HFFc6 (cell line): ENCODE data around the gene MAOB. TPM values are rescaled to one million over a fixed set of nuclear protein-coding genes. Genes with fewer than 3 reads are reported as not detected.
"Not testable (repeated sequence)": the region's sequence is repeated elsewhere in the genome, so short reads cannot be mapped to it uniquely, and the experiment has no call there.

ENCODE experiments used
- DNase-seq: peaks from one replicate; pipeline ENCODE4 v3.0.0-alpha.2; 2018
- H3K27ac Mint-ChIP-seq: 2 replicates; pipeline ENCODE4 v1.8.0; 2020; ENCODE audit warnings: mild to moderate bottlenecking, mixed read lengths
- H3K27me3 Mint-ChIP-seq: 2 replicates; pipeline ENCODE4 v1.8.0; 2021; ENCODE audit warnings: mild to moderate bottlenecking, moderate library complexity, mixed read lengths; ENCODE audit not compliant: insufficient read depth
- H3K36me3 Mint-ChIP-seq: 2 replicates; pipeline ENCODE4 v1.8.0; 2021; ENCODE audit warnings: low read depth, mixed read lengths
- H3K4me1 Mint-ChIP-seq: 2 replicates; pipeline ENCODE4 v1.8.0; 2020; ENCODE audit warnings: low read depth, mixed read lengths
- H3K4me3 Mint-ChIP-seq: 2 replicates; pipeline ENCODE4 v1.8.0; 2020; ENCODE audit warnings: mild to moderate bottlenecking, moderate library complexity, mixed read lengths
- H3K9me3 Mint-ChIP-seq: 2 replicates; pipeline ENCODE4 v1.8.0; 2020; ENCODE audit warnings: mild to moderate bottlenecking, mixed read lengths
- long read RNA-seq: library from polyadenylated mRNA; unstranded; transcript quantifications from one replicate; pipeline ENCODE4 v2.0.0, GENCODE V29; 2019
- total RNA-seq, 6 experiments: library from RNA; stranded (reverse); fragmentation: NEBNext Ultra II Directional; extraction: Animal tissue kit (Norgen Biotek cat#: 25700); gene quantifications; 2 replicates in 1 of 6; 3 replicates in 5 of 6; pipeline ENCODE4 v1.2.3, GENCODE V29; 2021
- TF ChIP-seq, protein P1 (sequence below): fragments of 200-600 bp; sonication (generic); IDR thresholded peaks from 2 replicates; pipeline ENCODE4 v1.5.0; 2021; ENCODE audit warnings: antibody characterized with exemption, mild to moderate bottlenecking

Gene MAOB
- not detected for total RNA-seq
- long read RNA-seq = 0 reads

DNA sequence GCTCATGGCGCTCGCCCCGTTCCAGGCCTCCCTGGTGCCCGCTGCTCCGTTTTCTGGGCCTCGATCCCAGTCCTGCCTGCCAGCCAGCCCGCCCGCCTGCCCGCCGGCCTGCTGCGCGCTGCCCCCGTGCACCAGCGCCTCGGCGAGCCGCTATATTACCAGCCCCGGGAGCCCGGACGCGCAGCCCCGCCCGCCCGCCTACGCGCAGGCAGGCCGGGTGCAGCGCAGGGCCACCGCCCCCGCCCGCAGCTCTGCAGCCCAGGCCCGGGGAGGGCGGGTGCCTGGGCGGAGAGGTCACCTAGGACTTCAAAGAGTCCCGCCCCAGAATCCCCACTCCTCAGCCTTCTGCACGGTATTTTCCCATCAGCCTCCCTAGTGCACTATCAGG lies at the start of gene MAOB:
Gene MAOB, minus strand, starts transcription at position 157 of the 388 bp plus-strand sequence. Its CDS starts 151 bp downstream, at position 6.
- Mint-ChIP-seq H3K4me1 (no peaks in the 10 kb centered on the region), H3K27ac (no peak within 1 kb of the TSS), H3K27me3 (peaks cover 3% of the 10 kb centered on the region; the same call in 1 of the 2 replicates), H3K36me3 (no peaks in the 10 kb centered on the region), H3K4me3 (no peak within 1 kb of the TSS), H3K9me3 (no peaks in the 10 kb centered on the region; the same call in 1 of the 2 replicates)
- DNase-seq = no peak
- TF ChIP-seq, protein P1, sequence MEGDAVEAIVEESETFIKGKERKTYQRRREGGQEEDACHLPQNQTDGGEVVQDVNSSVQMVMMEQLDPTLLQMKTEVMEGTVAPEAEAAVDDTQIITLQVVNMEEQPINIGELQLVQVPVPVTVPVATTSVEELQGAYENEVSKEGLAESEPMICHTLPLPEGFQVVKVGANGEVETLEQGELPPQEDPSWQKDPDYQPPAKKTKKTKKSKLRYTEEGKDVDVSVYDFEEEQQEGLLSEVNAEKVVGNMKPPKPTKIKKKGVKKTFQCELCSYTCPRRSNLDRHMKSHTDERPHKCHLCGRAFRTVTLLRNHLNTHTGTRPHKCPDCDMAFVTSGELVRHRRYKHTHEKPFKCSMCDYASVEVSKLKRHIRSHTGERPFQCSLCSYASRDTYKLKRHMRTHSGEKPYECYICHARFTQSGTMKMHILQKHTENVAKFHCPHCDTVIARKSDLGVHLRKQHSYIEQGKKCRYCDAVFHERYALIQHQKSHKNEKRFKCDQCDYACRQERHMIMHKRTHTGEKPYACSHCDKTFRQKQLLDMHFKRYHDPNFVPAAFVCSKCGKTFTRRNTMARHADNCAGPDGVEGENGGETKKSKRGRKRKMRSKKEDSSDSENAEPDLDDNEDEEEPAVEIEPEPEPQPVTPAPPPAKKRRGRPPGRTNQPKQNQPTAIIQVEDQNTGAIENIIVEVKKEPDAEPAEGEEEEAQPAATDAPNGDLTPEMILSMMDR = no peak

- H3K4me3 Mint-ChIP-seq, H3K27ac Mint-ChIP-seq, H3K4me1 Mint-ChIP-seq, H3K27me3 Mint-ChIP-seq, DNase-seq, H3K36me3 Mint-ChIP-seq, H3K9me3 Mint-ChIP-seq: not testable (repeated sequence)
Observed at GRCh38 chrX:43922032-43922431, 39.8 kb upstream of the MAOB start.

DNA sequence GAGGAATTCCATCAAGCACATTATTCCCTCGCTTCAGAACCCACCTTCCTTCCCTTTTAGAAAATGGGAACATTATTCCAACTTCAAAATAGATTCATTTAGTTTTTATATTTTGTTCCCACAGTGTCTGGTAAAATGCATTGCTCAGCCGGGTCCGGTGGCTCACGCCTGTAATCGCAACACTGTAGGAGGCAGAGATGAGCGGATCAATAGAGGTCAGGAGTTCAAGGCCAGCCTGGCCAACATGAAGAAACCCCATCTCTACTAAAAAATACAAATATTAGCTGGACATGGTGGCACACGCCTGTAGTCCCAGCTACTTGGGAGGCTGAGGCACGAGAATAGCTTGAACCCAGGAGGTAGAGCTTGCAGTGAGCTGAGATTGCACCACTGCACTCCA lies 28.5 kb upstream of the MAOB start:
- not testable (repeated sequence) for DNase-seq, H3K9me3 Mint-ChIP-seq, H3K27ac Mint-ChIP-seq, H3K36me3 Mint-ChIP-seq, H3K4me3 Mint-ChIP-seq, H3K27me3 Mint-ChIP-seq, H3K4me1 Mint-ChIP-seq

DNA sequence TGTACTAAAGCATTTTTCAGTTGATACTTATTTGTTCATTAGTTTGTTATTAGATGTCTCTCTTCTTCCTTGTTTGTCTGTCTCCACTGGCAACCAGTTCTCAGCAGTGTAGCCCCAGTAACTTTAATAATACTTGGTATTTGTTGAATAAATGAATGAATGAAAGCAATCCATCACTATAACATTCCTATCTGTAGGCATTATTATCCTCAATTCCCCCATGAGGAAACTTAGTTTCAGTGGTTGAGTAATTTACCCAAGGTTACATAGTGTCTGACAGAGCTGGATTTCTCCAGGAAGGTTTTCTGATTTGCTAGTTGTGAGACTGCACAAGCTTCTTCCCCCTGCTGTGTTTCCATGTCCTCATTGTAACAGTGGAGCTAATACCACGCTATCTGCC lies 27.8 kb upstream of the MAOB start:
- Mint-ChIP-seq H3K27me3 (peaks cover 2% of the 10 kb centered on the region; the same call in 1 of the 2 replicates), H3K36me3 (no peaks in the 10 kb centered on the region), H3K27ac (no peak overlapping the region), H3K4me3 (no peak overlapping the region), H3K9me3 (no peaks in the 10 kb centered on the region), H3K4me1 (no peaks in the 10 kb centered on the region)
- DNase-seq = no peak
- TF ChIP-seq, protein P1 = no peak

- peaks cover 2% of the 10 kb centered on the region; the same call in 1 of the 2 replicates for H3K27me3 Mint-ChIP-seq
- no peaks in the 10 kb centered on the region for H3K4me1 Mint-ChIP-seq
- H3K4me3 Mint-ChIP-seq = no peak overlapping the region
- TF ChIP-seq, protein P1 = no peak
- no peak for DNase-seq
- H3K9me3 Mint-ChIP-seq = no peaks in the 10 kb centered on the region
- H3K27ac Mint-ChIP-seq = no peak overlapping the region
- no peaks in the 10 kb centered on the region for H3K36me3 Mint-ChIP-seq
Observed at GRCh38 chrX:43909141-43909540, 26.9 kb upstream of the MAOB start.

GRCh38 chrX:43899878-43900815 lies 17.9 kb upstream of the MAOB start:
- Mint-ChIP-seq H3K4me1 (no peaks in the 10 kb centered on the region), H3K36me3 (no peaks in the 10 kb centered on the region), H3K4me3 (no peak overlapping the region), H3K27ac (no peak overlapping the region), H3K9me3 (no peaks in the 10 kb centered on the region), H3K27me3 (no peaks in the 10 kb centered on the region)
- DNase-seq = no peak
- TF ChIP-seq, protein P1 = no peak
